Kidney (tissue), 14 donors: ENCODE results near the gene NEDD4L. TPM values are rescaled to one million over a fixed set of nuclear protein-coding genes. Genes with fewer than 3 reads are reported as not detected.

Source experiments
- DNase-seq, 5 donors: peaks; one replicate each; pipeline ENCODE4 v3.0.0-alpha.2; 2013 to 2020
- FAIRE-seq: peaks from 2 replicates; lab custom pipeline; 2012; peaks lifted over from hg19 to GRCh38; lab: Jason Lieb, UNC
- H3K27ac ChIP-seq, 2 donors: one replicate each; pipeline ENCODE4 v1.7.0; 2013; ENCODE audit warnings: low read depth in 2 of 2, low read length in 2 of 2, inconsistent platforms in 1 of 2
- H3K27me3 ChIP-seq: one replicate; pipeline ENCODE4 v1.7.1; 2013; ENCODE audit warnings: low read length, inconsistent platforms; ENCODE audit not compliant: control insufficient read depth, insufficient read depth
- H3K36me3 ChIP-seq, 3 donors: one replicate each; pipeline versions ENCODE4 v1.7.0 to v1.7.1; 2013; ENCODE audit warnings: low read length in 3 of 3, control low read depth in 1 of 3, inconsistent platforms in 1 of 3; ENCODE audit not compliant: insufficient read depth in 3 of 3, control insufficient read depth in 2 of 3
- H3K4me1 ChIP-seq, 3 donors: one replicate each; pipeline versions ENCODE4 v1.7.0 to v1.7.1; 2013; ENCODE audit warnings: low read length in 3 of 3, inconsistent platforms in 1 of 3, low read depth in 1 of 3; ENCODE audit not compliant: control insufficient read depth in 2 of 3, insufficient read depth in 2 of 3
- H3K4me3 ChIP-seq, 3 donors: one replicate each; pipeline versions ENCODE4 v1.7.0 to v1.8.1; 2013; ENCODE audit warnings: low read length in 3 of 3, control low read depth in 1 of 3, inconsistent platforms in 1 of 3
- H3K9ac ChIP-seq, 3 donors: one replicate each; pipeline versions ENCODE4 v1.7.0 to v1.7.1; 2013; ENCODE audit warnings: low read length in 3 of 3, control low read depth in 1 of 3, inconsistent platforms in 1 of 3
- H3K9me3 ChIP-seq, 3 donors: one replicate each; pipeline versions ENCODE4 v1.7.0 to v1.7.1; 2013; ENCODE audit warnings: low read length in 3 of 3, control low read depth in 1 of 3, inconsistent platforms in 1 of 3; ENCODE audit not compliant: control insufficient read depth in 2 of 3, insufficient read depth in 1 of 3
- CTCF ChIP-seq: IDR thresholded peaks from 3 replicates; pipeline ENCODE4 v1.5.1; 2012; ENCODE audit warnings: mild to moderate bottlenecking, moderate library complexity, borderline replicate concordance; ENCODE audit not compliant: insufficient read depth; ENCODE audit errors: extremely low read depth
- intact Hi-C: fragments of 100-400 bp; cut with DNase I; formaldehyde crosslinking; loops from one replicate; pipeline ENCODE4 v1.11.1; 2022
- polyA plus RNA-seq: library from polyadenylated mRNA; stranded (reverse); fragments of 350-450 nt; fragmentation: Illumina TruSeq; extraction: RNeasy Lipid Tissue Mini Kit (QIAGEN cat#74804); gene quantifications from one replicate; pipeline ENCODE4 v1.2.3, GENCODE V29; 2014; ENCODE audit warnings: low read depth, low replicate concordance; ENCODE audit not compliant: insufficient read depth
- total RNA-seq: library from RNA; stranded (reverse); fragmentation: NEBNext Ultra II Directional; extraction: Animal tissue kit (Norgen Biotek cat#: 25700); gene quantifications from one replicate; pipeline ENCODE4 v1.2.1, GENCODE V29; 2021
- donor health status: control.
- donor health status: control.
- donor health status: control.
- donor health status: control.
- donor health status: control.
- donor health status: DM: yes; HTN: yes; CAD: no.
- donor health status: Normal renal cell carcinoma (clear cell type).

The NEDD4L gene
- total and polyA plus RNA-seq, 2 donors from 2014 or later, result 90.8 to 95.7 TPM

- FAIRE-seq, result no peak
- intact Hi-C loops, result no loop called here
- no peak for TF ChIP-seq CTCF
- Histone ChIP-seq H3K9me3 (no peaks in the 10 kb centered on the region), H3K9ac (no peak overlapping the region), H3K27me3 (no peaks in the 10 kb centered on the region), H3K27ac (no peak overlapping the region), H3K4me3 (no peak overlapping the region), H3K36me3 (peaks cover 2 to 12% (median 5%) of the 10 kb centered on the region in 3 donors), H3K4me1 (peaks cover 0 to 12% (median 0%) of the 10 kb centered on the region in 3 donors)
- no peak for DNase-seq
Observed at GRCh38 chr18:58400331-58400870, 356.4 kb downstream of the NEDD4L start.

- intact Hi-C loops, result no loop called here
- DNase-seq, result peak in 1 of 5 donors; percentile 26
- no peak for FAIRE-seq
- no peak overlapping the region for H3K4me3 ChIP-seq
- H3K27me3 ChIP-seq, result no peaks in the 10 kb centered on the region
- H3K9me3 ChIP-seq, result no peaks in the 10 kb centered on the region
- H3K9ac ChIP-seq, result no peak overlapping the region
- H3K4me1 ChIP-seq, result peaks cover 0 to 10% (median 0%) of the 10 kb centered on the region in 3 donors
- no peak for TF ChIP-seq CTCF
- H3K36me3 ChIP-seq, result peaks cover 2 to 12% (median 5%) of the 10 kb centered on the region in 3 donors
- no peak overlapping the region for H3K27ac ChIP-seq
Observed at GRCh38 chr18:58401191-58401590, 357.2 kb downstream of the NEDD4L start.

- no peak overlapping the region for H3K27ac ChIP-seq
- no peaks in the 10 kb centered on the region for H3K27me3 ChIP-seq
- no peaks in the 10 kb centered on the region for H3K9me3 ChIP-seq
- intact Hi-C loops, result no loop called here
- H3K9ac ChIP-seq, result no peak overlapping the region
- FAIRE-seq (no peak), DNase-seq (peak in 3 of 5 donors; percentile 55 to 79 (median 68))
- H3K4me1 ChIP-seq, result peaks cover 0 to 12% (median 0%) of the 10 kb centered on the region in 3 donors
- no peak for TF ChIP-seq CTCF
- H3K4me3 ChIP-seq, result no peak overlapping the region
- H3K36me3 ChIP-seq, result peaks cover 0 to 5% (median 5%) of the 10 kb centered on the region in 3 donors
Observed at GRCh38 chr18:58402247-58402646, 358.2 kb downstream of the NEDD4L start.
